ENCODE results near the gene ACOT7. TPM values are rescaled to one million over a fixed set of nuclear protein-coding genes. Genes with fewer than 3 reads are reported as not detected.

The ACOT7 gene
- total RNA-seq, 1 experiment from 2014 or later: 70.2 TPM

DNA sequence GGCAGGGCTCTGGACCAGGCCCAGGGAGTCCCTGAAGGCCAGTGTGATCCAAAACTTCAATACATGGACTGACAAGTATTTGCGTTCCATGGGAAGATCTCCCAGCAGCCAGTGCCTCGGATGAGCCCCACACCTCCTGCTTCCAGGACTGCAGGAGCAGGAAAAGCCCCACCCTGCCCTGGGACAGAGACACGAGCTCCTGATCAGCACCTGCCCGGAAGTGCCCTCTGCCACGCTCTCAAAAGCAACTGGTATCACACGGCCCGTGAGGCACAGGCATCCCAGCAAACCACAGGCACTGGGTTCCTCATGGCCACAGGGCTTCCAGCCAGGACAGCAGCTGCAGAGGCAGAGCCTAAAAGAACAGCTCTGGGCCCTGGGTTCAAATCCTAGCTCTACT, 48.6 kb downstream of the ACOT7 start:
- Histone ChIP-seq H3K27me3 (ENCODE audit: insufficient read depth, low read depth) (no peaks in the 10 kb centered on the region), H3F3A (ENCODE audit: insufficient read depth, low read depth) (peaks cover 10% of the 10 kb centered on the region; the same call in 1 of the 2 replicates), H3K27ac (no peak overlapping the region), H3K9me3 (ENCODE audit: insufficient read depth, low read depth) (no peaks in the 10 kb centered on the region), H3K4me1 (replicated peaks; ENCODE audit: insufficient read depth) (peaks cover 7% of the 10 kb centered on the region), H3K79me2 (ENCODE audit: low read depth) (no peaks in the 10 kb centered on the region), H3K9me2 (ENCODE audit: insufficient read depth) (no peaks in the 10 kb centered on the region), H3K36me3 (ENCODE audit: low read depth) (no peaks in the 10 kb centered on the region), H4K20me1 (ENCODE audit: insufficient read depth) (no peaks in the 10 kb centered on the region), H2AFZ (no peak overlapping the region), H3K4me2 (no peak overlapping the region), H3K4me3 (no peak overlapping the region)
- no TSS peak for BruUV-seq (replicated peaks)
- DNase-seq: no peak
- ChIA-PET CTCF (no interaction called here), POLR2A (ENCODE audit: unreplicated experiment) (interaction anchor here (0.6 to 0.7 kb wide), 2 partner anchors 99 to 240 kb away, joined by 3 to 5 read pairs; no protein-coding TSS in a partner anchor)
- TF ChIP-seq EZH2 (IDR thresholded peaks at IDR 0.05; ENCODE audit: low read depth): no peak
- TF ChIP-seq, protein P1, sequence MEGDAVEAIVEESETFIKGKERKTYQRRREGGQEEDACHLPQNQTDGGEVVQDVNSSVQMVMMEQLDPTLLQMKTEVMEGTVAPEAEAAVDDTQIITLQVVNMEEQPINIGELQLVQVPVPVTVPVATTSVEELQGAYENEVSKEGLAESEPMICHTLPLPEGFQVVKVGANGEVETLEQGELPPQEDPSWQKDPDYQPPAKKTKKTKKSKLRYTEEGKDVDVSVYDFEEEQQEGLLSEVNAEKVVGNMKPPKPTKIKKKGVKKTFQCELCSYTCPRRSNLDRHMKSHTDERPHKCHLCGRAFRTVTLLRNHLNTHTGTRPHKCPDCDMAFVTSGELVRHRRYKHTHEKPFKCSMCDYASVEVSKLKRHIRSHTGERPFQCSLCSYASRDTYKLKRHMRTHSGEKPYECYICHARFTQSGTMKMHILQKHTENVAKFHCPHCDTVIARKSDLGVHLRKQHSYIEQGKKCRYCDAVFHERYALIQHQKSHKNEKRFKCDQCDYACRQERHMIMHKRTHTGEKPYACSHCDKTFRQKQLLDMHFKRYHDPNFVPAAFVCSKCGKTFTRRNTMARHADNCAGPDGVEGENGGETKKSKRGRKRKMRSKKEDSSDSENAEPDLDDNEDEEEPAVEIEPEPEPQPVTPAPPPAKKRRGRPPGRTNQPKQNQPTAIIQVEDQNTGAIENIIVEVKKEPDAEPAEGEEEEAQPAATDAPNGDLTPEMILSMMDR (conservative IDR thresholded peaks at IDR 0.05): no peak
- intact Hi-C loops (cut with micrococcal nuclease; ENCODE audit: unreplicated experiment): loop anchor here (5.0 kb wide), 1 partner anchor 302 kb away; no protein-coding TSS in a partner anchor

DNA sequence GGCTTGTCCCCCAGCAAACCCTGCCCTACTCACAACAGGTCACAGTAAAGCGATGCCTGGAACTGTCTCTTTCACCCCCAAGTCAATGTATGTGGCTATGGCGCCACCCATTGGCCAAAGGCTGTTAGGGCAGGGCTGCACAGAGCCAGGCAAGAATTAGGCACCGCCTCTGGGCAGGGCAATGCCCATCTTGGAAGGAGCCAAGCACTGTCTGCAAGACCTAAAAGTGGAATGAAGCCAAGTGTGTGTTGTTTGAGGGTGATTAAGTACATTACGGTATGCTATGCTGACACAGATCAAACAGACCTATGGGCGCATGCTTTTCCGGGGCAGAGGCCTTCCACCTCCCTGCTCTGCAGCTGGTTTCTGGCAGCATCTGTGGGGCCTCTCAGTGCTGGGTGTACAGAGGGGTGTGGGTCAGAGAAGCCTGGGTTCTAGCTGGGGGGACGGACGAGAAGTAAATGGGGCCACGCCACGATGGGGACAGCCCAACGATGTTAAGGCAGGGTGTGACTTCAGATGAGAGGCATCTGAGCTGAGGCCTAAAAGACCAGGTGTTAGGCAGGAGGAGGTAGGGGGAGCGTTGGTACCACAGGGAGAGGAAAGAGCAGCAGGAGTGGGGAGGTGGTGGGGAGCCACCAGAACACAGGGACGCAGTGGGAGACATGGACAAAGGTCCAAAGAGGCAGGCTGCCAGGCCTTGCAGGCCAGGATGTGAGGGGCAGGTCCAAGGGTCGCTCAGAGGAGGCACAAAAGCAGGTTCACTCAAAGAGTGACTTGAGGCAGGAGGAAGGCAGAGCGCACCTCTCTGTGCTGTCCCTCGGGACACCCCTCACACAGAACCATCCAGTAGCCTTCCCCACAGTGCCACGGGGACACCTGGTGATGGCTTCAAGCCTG, 49.8 kb downstream of the ACOT7 start:
- no peaks in the 10 kb centered on the region for H3K9me2 ChIP-seq (ENCODE audit: insufficient read depth)
- H3K36me3 ChIP-seq (ENCODE audit: low read depth): no peaks in the 10 kb centered on the region
- no peaks in the 10 kb centered on the region for H3K79me2 ChIP-seq (ENCODE audit: low read depth)
- H3F3A ChIP-seq (ENCODE audit: insufficient read depth, low read depth): peaks cover 10% of the 10 kb centered on the region; the same call in 1 of the 2 replicates
- no peak overlapping the region for H3K4me2 ChIP-seq
- no peak overlapping the region for H3K4me3 ChIP-seq
- no TSS peak for BruUV-seq (replicated peaks)
- no peak overlapping the region for H2AFZ ChIP-seq
- intact Hi-C loops (cut with micrococcal nuclease; ENCODE audit: unreplicated experiment): loop anchor here (1.0 to 5.0 kb wide), 4 partner anchors 81 to 301 kb away; partner anchors contain the start of gene GPR153
- no peaks in the 10 kb centered on the region for H3K27me3 ChIP-seq (ENCODE audit: insufficient read depth, low read depth)
- no peaks in the 10 kb centered on the region for H3K9me3 ChIP-seq (ENCODE audit: insufficient read depth, low read depth)
- H4K20me1 ChIP-seq (ENCODE audit: insufficient read depth): no peaks in the 10 kb centered on the region
- DNase-seq: peak; percentile 88 to 92
- CTCF ChIA-PET: interaction anchor here (0.6 kb wide), 1 partner anchor 311 kb away, joined by 7 read pairs; no protein-coding TSS in a partner anchor
- POLR2A ChIA-PET (ENCODE audit: unreplicated experiment): interaction anchor here (0.6 kb wide), 1 partner anchor 30 kb away, joined by 10 read pairs; no protein-coding TSS in a partner anchor
- H3K4me1 ChIP-seq (replicated peaks; ENCODE audit: insufficient read depth): peaks cover 7% of the 10 kb centered on the region
- no peak for TF ChIP-seq EZH2 (IDR thresholded peaks at IDR 0.05; ENCODE audit: low read depth)
- TF ChIP-seq, protein P1 (conservative IDR thresholded peaks at IDR 0.05): peak; percentile 93
- no peak overlapping the region for H3K27ac ChIP-seq

DNA sequence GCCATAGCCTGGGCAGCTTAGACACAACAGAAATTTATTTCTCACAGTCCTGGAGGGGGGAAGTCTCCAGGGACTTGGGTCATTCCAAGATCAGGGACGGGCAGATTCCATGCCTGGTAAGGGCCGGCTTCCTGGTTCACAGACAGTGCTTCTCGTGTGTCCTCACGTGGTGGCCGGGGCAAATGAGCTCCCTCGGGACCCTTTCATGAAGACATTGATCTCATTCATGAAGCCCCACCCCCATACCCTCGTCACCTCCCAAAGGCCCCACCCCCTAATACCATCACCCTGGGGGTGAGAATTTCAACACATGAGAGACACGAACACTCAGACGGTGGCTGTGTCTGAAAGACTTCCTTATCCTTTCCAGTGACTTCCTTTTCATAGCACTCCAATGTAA, 51.5 kb downstream of the ACOT7 start:
- H3K9me2 ChIP-seq (ENCODE audit: insufficient read depth): no peaks in the 10 kb centered on the region
- no peaks in the 10 kb centered on the region for H3K9me3 ChIP-seq (ENCODE audit: insufficient read depth, low read depth)
- H4K20me1 ChIP-seq (ENCODE audit: insufficient read depth): no peaks in the 10 kb centered on the region
- DNase-seq: no peak
- peaks cover 7% of the 10 kb centered on the region for H3K4me1 ChIP-seq (replicated peaks; ENCODE audit: insufficient read depth)
- no peaks in the 10 kb centered on the region for H3K79me2 ChIP-seq (ENCODE audit: low read depth)
- no peaks in the 10 kb centered on the region for H3K36me3 ChIP-seq (ENCODE audit: low read depth)
- H3K27me3 ChIP-seq (ENCODE audit: insufficient read depth, low read depth): no peaks in the 10 kb centered on the region
- H3K27ac ChIP-seq: no peak overlapping the region
- BruUV-seq (replicated peaks): no TSS peak
- H3K4me3 ChIP-seq: no peak overlapping the region
- ChIA-PET CTCF (interaction anchor here (1.2 kb wide), 1 partner anchor 95 kb away, joined by 3 read pairs; no protein-coding TSS in a partner anchor), POLR2A (ENCODE audit: unreplicated experiment) (no interaction called here)
- H3F3A ChIP-seq (ENCODE audit: insufficient read depth, low read depth): peaks cover 10% of the 10 kb centered on the region; the same call in 1 of the 2 replicates
- no peak for TF ChIP-seq EZH2 (IDR thresholded peaks at IDR 0.05; ENCODE audit: low read depth)
- TF ChIP-seq, protein P1 (conservative IDR thresholded peaks at IDR 0.05): no peak
- intact Hi-C loops (cut with micrococcal nuclease; ENCODE audit: unreplicated experiment): loop anchor here (5.0 kb wide), 2 partner anchors 80 to 300 kb away; partner anchors contain the start of gene GPR153
- no peak overlapping the region for H3K4me2 ChIP-seq
- H2AFZ ChIP-seq: no peak overlapping the region
